Measurements from ENCODE around the gene RETREG3. TPM values are rescaled to one million over a fixed set of nuclear protein-coding genes. Genes with fewer than 3 reads are reported as not detected.
"Not testable (repeated sequence)": the region's sequence is repeated elsewhere in the genome, so short reads cannot be mapped to it uniquely, and the experiment has no call there.

RETREG3 gene
- polyA plus RNA-seq, 2 of the 4 experiments (the other 2 are of a cell fraction), result 24.2 to 28.3 TPM

DNA sequence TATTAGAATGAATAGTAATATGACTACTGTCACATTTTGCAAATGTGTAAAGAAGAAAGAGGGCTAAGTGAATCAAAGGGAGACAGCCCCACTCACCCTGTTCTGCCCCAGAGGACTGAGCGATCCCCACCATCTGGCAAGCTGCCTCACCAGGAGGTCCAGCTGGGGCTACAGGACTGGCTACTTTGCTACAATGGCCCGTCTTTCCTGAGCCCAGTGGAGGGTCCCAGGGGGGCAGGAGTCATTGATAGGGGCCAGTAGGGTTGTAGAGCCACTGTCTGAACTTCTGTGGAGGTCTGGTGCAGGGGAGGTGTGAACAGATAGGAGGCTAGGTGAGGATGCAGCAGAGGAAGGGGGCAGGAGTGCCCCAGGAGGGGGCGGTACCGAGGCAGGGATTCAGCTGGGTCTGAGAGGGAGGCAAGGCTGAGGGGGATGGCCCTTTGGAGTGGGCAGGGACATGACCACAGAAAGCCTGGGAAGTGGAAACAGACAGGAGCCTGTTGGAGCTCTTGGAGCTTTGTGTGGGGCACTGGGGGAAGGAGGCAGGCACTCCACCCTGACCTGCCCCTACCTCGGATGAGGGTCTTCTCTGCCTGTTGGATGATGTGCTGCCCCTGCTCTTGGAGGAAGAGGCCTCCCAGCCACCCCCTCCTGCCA is 53.1 kb downstream of the RETREG3 start:
- FAIRE-seq (peak; percentile 91), ATAC-seq (peak; percentile 55 to 78)
- CTCF ChIA-PET, result not testable (repeated sequence)

DNA sequence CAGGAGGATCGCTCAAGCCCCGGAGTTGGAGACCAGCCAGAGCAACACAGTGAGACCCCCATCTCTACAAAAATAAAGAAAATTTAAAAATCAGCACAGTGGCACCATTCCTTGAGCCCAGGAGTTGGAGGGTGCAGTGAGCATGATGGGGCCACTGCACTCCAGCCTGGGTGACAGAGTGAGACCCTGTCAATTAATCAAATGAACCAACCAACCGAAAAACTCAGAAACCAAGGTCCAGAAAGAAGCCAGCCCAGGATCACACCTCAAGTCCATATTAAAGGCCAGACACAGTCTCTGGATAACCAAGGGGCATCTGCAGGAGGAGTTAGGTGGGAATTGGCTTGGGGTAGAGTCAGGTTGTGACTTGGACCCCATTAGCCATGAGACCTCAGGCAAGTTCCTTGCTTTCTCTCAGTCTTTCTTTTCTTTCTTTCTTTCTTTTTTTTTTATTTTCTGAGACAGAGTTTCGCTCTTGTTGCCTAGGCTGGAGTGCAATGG is 54.0 kb downstream of the RETREG3 start:
- FAIRE-seq (no peak), DNase-seq (ENCODE audit: low read depth in 1 of 2, low spot score in 1 of 2) (no peak), ATAC-seq (peak in 1 of 2 experiments; percentile 3; a peak in 3 of 6 replicates)
- POLR2A ChIA-PET, result interaction anchor here (0.7 to 1.8 kb wide), 6 partner anchors 11 to 443 kb away, joined by 3 to 7 read pairs (median 4); partner anchors contain the start of genes MLX, NAGLU, PSMC3IP and RPL27
- peak overlapping the region; percentile 94 for H3K27ac ChIP-seq
- 28% methylated on average over 4 of the region's 4 CpGs for WGBS (ENCODE audit: missing lambda C conversion rate)
- CTCF ChIA-PET, result interaction anchor here (0.8 to 2.0 kb wide), 3 partner anchors 15 to 230 kb away, joined by 3 to 9 read pairs (median 5); partner anchors contain the start of gene PSMC3IP
- peaks cover 17% of the 10 kb centered on the region for H3K4me1 ChIP-seq
- no peaks in the 10 kb centered on the region for H3K9me3 ChIP-seq
- TF ChIP-seq, protein P1, sequence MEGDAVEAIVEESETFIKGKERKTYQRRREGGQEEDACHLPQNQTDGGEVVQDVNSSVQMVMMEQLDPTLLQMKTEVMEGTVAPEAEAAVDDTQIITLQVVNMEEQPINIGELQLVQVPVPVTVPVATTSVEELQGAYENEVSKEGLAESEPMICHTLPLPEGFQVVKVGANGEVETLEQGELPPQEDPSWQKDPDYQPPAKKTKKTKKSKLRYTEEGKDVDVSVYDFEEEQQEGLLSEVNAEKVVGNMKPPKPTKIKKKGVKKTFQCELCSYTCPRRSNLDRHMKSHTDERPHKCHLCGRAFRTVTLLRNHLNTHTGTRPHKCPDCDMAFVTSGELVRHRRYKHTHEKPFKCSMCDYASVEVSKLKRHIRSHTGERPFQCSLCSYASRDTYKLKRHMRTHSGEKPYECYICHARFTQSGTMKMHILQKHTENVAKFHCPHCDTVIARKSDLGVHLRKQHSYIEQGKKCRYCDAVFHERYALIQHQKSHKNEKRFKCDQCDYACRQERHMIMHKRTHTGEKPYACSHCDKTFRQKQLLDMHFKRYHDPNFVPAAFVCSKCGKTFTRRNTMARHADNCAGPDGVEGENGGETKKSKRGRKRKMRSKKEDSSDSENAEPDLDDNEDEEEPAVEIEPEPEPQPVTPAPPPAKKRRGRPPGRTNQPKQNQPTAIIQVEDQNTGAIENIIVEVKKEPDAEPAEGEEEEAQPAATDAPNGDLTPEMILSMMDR (IDR thresholded peaks at IDR 0.05), result no peak
- TF ChIP-seq FOXS1 (CRISPR knock-in tag; IDR thresholded peaks at IDR 0.05), result no peak
- no peak for TF ChIP-seq RNF2 (IDR thresholded peaks at IDR 0.05; ENCODE audit: borderline replicate concordance, low read depth)
- no peak for TF ChIP-seq HOXB13 (CRISPR knock-in tag; IDR thresholded peaks at IDR 0.05; ENCODE audit: low read depth)
- TF ChIP-seq, protein P2, sequence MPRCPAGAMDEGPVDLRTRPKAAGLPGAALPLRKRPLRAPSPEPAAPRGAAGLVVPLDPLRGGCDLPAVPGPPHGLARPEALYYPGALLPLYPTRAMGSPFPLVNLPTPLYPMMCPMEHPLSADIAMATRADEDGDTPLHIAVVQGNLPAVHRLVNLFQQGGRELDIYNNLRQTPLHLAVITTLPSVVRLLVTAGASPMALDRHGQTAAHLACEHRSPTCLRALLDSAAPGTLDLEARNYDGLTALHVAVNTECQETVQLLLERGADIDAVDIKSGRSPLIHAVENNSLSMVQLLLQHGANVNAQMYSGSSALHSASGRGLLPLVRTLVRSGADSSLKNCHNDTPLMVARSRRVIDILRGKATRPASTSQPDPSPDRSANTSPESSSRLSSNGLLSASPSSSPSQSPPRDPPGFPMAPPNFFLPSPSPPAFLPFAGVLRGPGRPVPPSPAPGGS (IDR thresholded peaks at IDR 0.05), result no peak
- no peak for TF ChIP-seq KDM1A (IDR thresholded peaks at IDR 0.05; ENCODE audit: low read depth)
- no peak for TF ChIP-seq HEYL (CRISPR knock-in tag; IDR thresholded peaks at IDR 0.05)
- no peak for TF ChIP-seq HDAC2 (IDR thresholded peaks at IDR 0.05)
- TF ChIP-seq CBX8 (IDR thresholded peaks at IDR 0.05), result no peak
- TF ChIP-seq NR3C1 (IDR thresholded peaks at IDR 0.05), result no peak
- no peak for TF ChIP-seq EHMT2 (IDR thresholded peaks at IDR 0.05; ENCODE audit: low read depth)
- peak overlapping the region; percentile 92 for H3K4me2 ChIP-seq
- peak overlapping the region; percentile 87 for H3K4me3 ChIP-seq

More for the DNA sequence above, 53.1 kb downstream of the RETREG3 start:
- H3K27ac ChIP-seq, H3K4me3 ChIP-seq, POLR2A ChIA-PET, H3K4me2 ChIP-seq, H3K9me3 ChIP-seq: not testable (repeated sequence)
- WGBS (ENCODE audit: missing lambda C conversion rate), result 66% methylated on average over 5 of the region's 5 CpGs
- peak in 1 of 2 experiments; percentile 64 for DNase-seq (ENCODE audit: low read depth in 1 of 2, low spot score in 1 of 2)
- H3K4me1 ChIP-seq, result peaks cover 18% of the 10 kb centered on the region
- TF ChIP-seq, protein P1 (IDR thresholded peaks at IDR 0.05), result 0 out of 3 replicates have a peak, but pooled peaks have one; percentile 12

DNA sequence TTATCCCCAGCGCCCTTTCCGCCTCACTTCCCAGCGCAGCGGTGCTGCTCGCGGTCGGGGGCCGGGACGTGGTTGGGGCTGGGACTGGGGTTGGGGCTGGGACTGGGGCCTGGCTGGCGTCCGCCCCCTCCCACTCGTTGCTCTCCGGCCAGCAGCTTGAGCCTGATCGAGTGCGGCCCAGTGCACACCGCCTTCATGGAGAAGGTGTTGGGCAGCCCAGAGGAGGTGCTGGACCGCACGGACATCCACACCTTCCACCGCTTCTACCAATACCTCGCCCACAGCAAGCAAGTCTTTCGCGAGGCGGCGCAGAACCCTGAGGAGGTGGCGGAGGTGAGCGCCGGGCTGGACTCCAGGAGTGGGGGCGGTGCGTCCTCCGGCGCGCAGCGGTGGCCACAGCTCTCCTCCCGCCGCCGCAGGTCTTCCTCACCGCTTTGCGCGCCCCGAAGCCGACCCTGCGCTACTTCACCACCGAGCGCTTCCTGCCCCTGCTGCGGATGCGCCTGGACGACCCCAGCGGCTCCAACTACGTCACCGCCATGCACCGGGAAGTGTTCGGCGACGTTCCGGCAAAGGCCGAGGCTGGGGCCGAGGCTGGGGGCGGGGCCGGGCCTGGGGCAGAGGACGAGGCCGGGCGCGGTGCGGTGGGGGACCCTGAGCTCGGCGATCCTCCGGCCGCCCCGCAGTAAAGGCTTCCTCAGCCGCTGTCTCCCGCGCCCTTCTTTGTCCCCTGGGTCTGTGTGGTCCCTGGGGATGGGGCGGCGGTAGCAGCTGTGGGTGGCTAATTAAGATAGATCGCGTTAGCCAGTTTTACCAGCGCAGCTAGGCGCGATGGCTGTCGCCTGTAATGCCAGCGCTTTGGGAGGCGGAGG is 54.7 kb downstream of the RETREG3 start:
- ChIA-PET POLR2A (interaction anchor here (0.7 to 1.8 kb wide), 7 partner anchors 12 to 444 kb away, joined by 3 to 7 read pairs (median 4); partner anchors contain the start of genes MLX, NAGLU, PSMC3IP and RPL27), CTCF (interaction anchor here (0.6 to 3.3 kb wide), 10 partner anchors 9 to 234 kb away, joined by 3 to 13 read pairs (median 4); partner anchors contain the start of genes NAGLU and PSMC3IP)
- Histone ChIP-seq H3K4me2 (peak overlapping the region; percentile 92), H3K4me3 (peak overlapping the region; percentile 87), H3K9me3 (no peaks in the 10 kb centered on the region), H3K27ac (peak overlapping the region; percentile 94), H3K4me1 (peaks cover 17% of the 10 kb centered on the region)
- DNase-seq (ENCODE audit: low read depth in 1 of 2, low spot score in 1 of 2), result peak; percentile 82 to 88
- peak; percentile 81 to 89 for ATAC-seq
- FAIRE-seq, result no peak
- WGBS (ENCODE audit: missing lambda C conversion rate), result 3% methylated on average over 45 of the region's 82 CpGs
- TF ChIP-seq TP53 (CRISPR knock-in tag; IDR thresholded peaks at IDR 0.05) (no peak), RNF2 (IDR thresholded peaks at IDR 0.05; ENCODE audit: borderline replicate concordance, low read depth) (0 out of 2 replicates have a peak, but pooled peaks have one; percentile 34), POLR2A (IDR thresholded peaks at IDR 0.05; ENCODE audit: low read length) (peak; percentile 88), KDM1A (IDR thresholded peaks at IDR 0.05; ENCODE audit: low read depth) (no peak), HOXB13 (CRISPR knock-in tag; IDR thresholded peaks at IDR 0.05; ENCODE audit: low read depth) (0 out of 2 replicates have a peak, but pooled peaks have one; percentile 35), SMC3 (IDR thresholded peaks at IDR 0.05) (no peak), ZSCAN20 (CRISPR knock-in tag; IDR thresholded peaks at IDR 0.05) (no peak), JUN (IDR thresholded peaks at IDR 0.05) (peak; percentile 76 to 92; a peak in 4 of 5 replicates), KDM5A (IDR thresholded peaks at IDR 0.05) (0 out of 2 replicates have a peak, but pooled peaks have one; percentile 25)
- TF ChIP-seq, protein P3, sequence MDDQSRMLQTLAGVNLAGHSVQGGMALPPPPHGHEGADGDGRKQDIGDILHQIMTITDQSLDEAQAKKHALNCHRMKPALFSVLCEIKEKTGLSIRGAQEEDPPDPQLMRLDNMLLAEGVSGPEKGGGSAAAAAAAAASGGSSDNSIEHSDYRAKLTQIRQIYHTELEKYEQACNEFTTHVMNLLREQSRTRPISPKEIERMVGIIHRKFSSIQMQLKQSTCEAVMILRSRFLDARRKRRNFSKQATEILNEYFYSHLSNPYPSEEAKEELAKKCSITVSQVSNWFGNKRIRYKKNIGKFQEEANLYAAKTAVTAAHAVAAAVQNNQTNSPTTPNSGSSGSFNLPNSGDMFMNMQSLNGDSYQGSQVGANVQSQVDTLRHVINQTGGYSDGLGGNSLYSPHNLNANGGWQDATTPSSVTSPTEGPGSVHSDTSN (IDR thresholded peaks at IDR 0.05), result peak; percentile 53; the same call in 1 of the 2 replicates
- TF ChIP-seq, protein P4, sequence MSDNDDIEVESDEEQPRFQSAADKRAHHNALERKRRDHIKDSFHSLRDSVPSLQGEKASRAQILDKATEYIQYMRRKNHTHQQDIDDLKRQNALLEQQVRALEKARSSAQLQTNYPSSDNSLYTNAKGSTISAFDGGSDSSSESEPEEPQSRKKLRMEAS (IDR thresholded peaks at IDR 0.05), result peak; percentile 91
- TF ChIP-seq, protein P2 (IDR thresholded peaks at IDR 0.05), result peak; percentile 83
- TF ChIP-seq, protein P5, sequence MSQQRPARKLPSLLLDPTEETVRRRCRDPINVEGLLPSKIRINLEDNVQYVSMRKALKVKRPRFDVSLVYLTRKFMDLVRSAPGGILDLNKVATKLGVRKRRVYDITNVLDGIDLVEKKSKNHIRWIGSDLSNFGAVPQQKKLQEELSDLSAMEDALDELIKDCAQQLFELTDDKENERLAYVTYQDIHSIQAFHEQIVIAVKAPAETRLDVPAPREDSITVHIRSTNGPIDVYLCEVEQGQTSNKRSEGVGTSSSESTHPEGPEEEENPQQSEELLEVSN (IDR thresholded peaks at IDR 0.05; ENCODE audit: borderline replicate concordance, low read depth), result peak; percentile 83
